Liver (tissue), 9 donors: Measurements from ENCODE around the gene SHANK2. TPM values are rescaled to one million over a fixed set of nuclear protein-coding genes. Genes with fewer than 3 reads are reported as not detected.

Experiments
- DNase-seq: peaks from one replicate; pipeline ENCODE4 v3.0.0-alpha.2; 2017; ENCODE audit warnings: low spot score
- H3K27ac ChIP-seq, 2 donors: one replicate each; pipeline ENCODE4 v1.7.0; 2013; ENCODE audit warnings: inconsistent platforms in 2 of 2, low read length in 2 of 2, control low read depth in 1 of 2, low read depth in 1 of 2, mild to moderate bottlenecking in 1 of 2
- H3K27me3 ChIP-seq, 4 donors: one replicate each; pipeline versions ENCODE4 v1.6.1 to v1.7.0; 2013; ENCODE audit warnings: low read length in 3 of 4, inconsistent platforms in 1 of 4, mild to moderate bottlenecking in 1 of 4, moderate library complexity in 1 of 4; ENCODE audit not compliant: control insufficient read depth in 4 of 4, insufficient read depth in 4 of 4
- H3K36me3 ChIP-seq, 4 donors: one replicate each; pipeline versions ENCODE4 v1.6.1 to v1.7.0; 2013; ENCODE audit warnings: low read length in 3 of 4, mild to moderate bottlenecking in 3 of 4, low read depth in 1 of 4, moderate library complexity in 1 of 4; ENCODE audit not compliant: control insufficient read depth in 4 of 4, insufficient read depth in 3 of 4
- H3K4me1 ChIP-seq, 4 donors: one replicate each; pipeline versions ENCODE4 v1.6.1 to v1.7.0; 2013; ENCODE audit warnings: low read length in 3 of 4, mild to moderate bottlenecking in 3 of 4, moderate library complexity in 1 of 4; ENCODE audit not compliant: control insufficient read depth in 4 of 4, insufficient read depth in 4 of 4
- H3K4me3 ChIP-seq, 3 donors: one replicate each; pipeline versions ENCODE4 v1.6.1 to v1.7.0; 2013; ENCODE audit warnings: low read length in 3 of 3, control low read depth in 1 of 3, low read depth in 1 of 3, mild to moderate bottlenecking in 1 of 3
- H3K9ac ChIP-seq, 2 donors: one replicate each; pipeline ENCODE4 v1.7.0; 2013; ENCODE audit warnings: low read length in 2 of 2, mild to moderate bottlenecking in 2 of 2, moderate library complexity in 2 of 2, control low read depth in 1 of 2, low read depth in 1 of 2
- H3K9me3 ChIP-seq, 4 donors: one replicate each; pipeline versions ENCODE4 v1.6.1 to v1.7.0; 2013; ENCODE audit warnings: low read length in 3 of 4; ENCODE audit not compliant: control insufficient read depth in 4 of 4
- EGR1 ChIP-seq, 2 donors: IDR thresholded peaks; 2 replicates each; pipeline ENCODE4 v1.6.1; 2016 to 2018; ENCODE audit warnings: antibody characterized with exemption in 2 of 2, low read depth in 2 of 2
- FOXA1 ChIP-seq: IDR thresholded peaks from 2 replicates; pipeline ENCODE4 v1.6.1; 2016; ENCODE audit warnings: antibody characterized with exemption
- FOXA2 ChIP-seq: IDR thresholded peaks from 2 replicates; pipeline ENCODE4 v1.6.1; 2016; ENCODE audit warnings: antibody characterized with exemption
- GABPA ChIP-seq, 2 donors: IDR thresholded peaks in 1 of 2; conservative IDR thresholded peaks in 1 of 2; 2 replicates each; pipeline ENCODE4 v1.6.1; 2016; ENCODE audit warnings: antibody characterized with exemption in 2 of 2, mild to moderate bottlenecking in 1 of 2, moderate library complexity in 1 of 2
- HNF4A ChIP-seq, 2 donors: conservative IDR thresholded peaks; 2 replicates each; pipeline ENCODE4 v1.6.1; 2016; ENCODE audit warnings: antibody characterized with exemption in 2 of 2, mild to moderate bottlenecking in 2 of 2
- HNF4G ChIP-seq: IDR thresholded peaks from 2 replicates; pipeline ENCODE4 v1.6.1; 2016; ENCODE audit warnings: antibody characterized with exemption
- JUND ChIP-seq, 2 donors: IDR thresholded peaks; 2 replicates each; pipeline ENCODE4 v1.6.1; 2016; ENCODE audit warnings: antibody characterized with exemption in 2 of 2
- NR2F2 ChIP-seq: IDR thresholded peaks from 2 replicates; pipeline ENCODE4 v1.6.1; 2016; ENCODE audit warnings: antibody characterized with exemption
- RAD21 ChIP-seq, 2 donors: IDR thresholded peaks; 2 replicates each; pipeline ENCODE4 v1.6.1; 2016; ENCODE audit warnings: antibody characterized with exemption in 2 of 2, mild to moderate bottlenecking in 2 of 2
- RXRA ChIP-seq, 2 donors: IDR thresholded peaks; 2 replicates each; pipeline ENCODE4 v1.6.1; 2017 to 2018; ENCODE audit warnings: antibody characterized with exemption in 2 of 2, mild to moderate bottlenecking in 1 of 2
- SP1 ChIP-seq: IDR thresholded peaks from 2 replicates; pipeline ENCODE4 v1.6.1; 2018; ENCODE audit warnings: antibody characterized with exemption, mild to moderate bottlenecking
- TAF1 ChIP-seq: conservative IDR thresholded peaks from 2 replicates; pipeline ENCODE4 v1.6.1; 2016; ENCODE audit warnings: antibody characterized with exemption, mild to moderate bottlenecking
- YY1 ChIP-seq: IDR thresholded peaks from 2 replicates; pipeline ENCODE4 v1.6.1; 2016; ENCODE audit warnings: antibody characterized with exemption, mild to moderate bottlenecking
- WGBS: extraction: QIAGEN DNeasy Blood & Tissue Kit; methylation state at CpG from one replicate; pipeline ENCODE4 v1.1.7; 2013; 5-methylcytosine and 5-hydroxymethylcytosine counted together
- polyA plus RNA-seq, 2 donors: library from polyadenylated mRNA; stranded (reverse) in 1 of 2; unstranded in 1 of 2; fragments of 200-250 nt in 1 of 2; fragments of >200 nt in 1 of 2; fragmentation: Nextera tagmentation in 1 of 2; extraction: Ambion mirVana in 1 of 2; gene quantifications; one replicate each; pipeline versions ENCODE4 v1.2.1 to v1.2.3, GENCODE V29; 2013 to 2015
- total RNA-seq, 2 donors: library from RNA; depleted of rRNA; stranded (reverse); fragments of >200 nt; gene quantifications; one replicate each; pipeline ENCODE4 v1.2.3, GENCODE V29; 2014
- TF ChIP-seq, protein P1 (sequence below): fragments of 150-350 bp; IDR thresholded peaks from 2 replicates; pipeline ENCODE4 v1.5.1; 2017; ENCODE audit warnings: improper control_type of control experiment, low read depth, low read length; ENCODE audit not compliant: missing input control
- TF ChIP-seq, protein P2 (sequence below): IDR thresholded peaks from 2 replicates; pipeline ENCODE4 v1.6.1; 2016; ENCODE audit warnings: antibody characterized with exemption
- TF ChIP-seq, protein P3 (sequence below): IDR thresholded peaks from 2 replicates; pipeline ENCODE4 v1.6.1; 2016; ENCODE audit warnings: antibody characterized with exemption
- TF ChIP-seq, protein P4 (sequence below): IDR thresholded peaks from 2 replicates; pipeline ENCODE4 v1.6.1; 2016; ENCODE audit warnings: antibody characterized with exemption, mild to moderate bottlenecking
- TF ChIP-seq, protein P5 (sequence below): IDR thresholded peaks from 2 replicates; pipeline ENCODE4 v1.6.1; 2016; ENCODE audit warnings: antibody characterized with exemption
- donor health status: healthy.
- donor health status: healthy.
- donor health status: healthy.
- donor health status: healthy.
- donor health status: healthy.

Gene SHANK2
- total and polyA plus RNA-seq, 4 donors: 5.4 to 36.4 (median 12.4) TPM

DNA sequence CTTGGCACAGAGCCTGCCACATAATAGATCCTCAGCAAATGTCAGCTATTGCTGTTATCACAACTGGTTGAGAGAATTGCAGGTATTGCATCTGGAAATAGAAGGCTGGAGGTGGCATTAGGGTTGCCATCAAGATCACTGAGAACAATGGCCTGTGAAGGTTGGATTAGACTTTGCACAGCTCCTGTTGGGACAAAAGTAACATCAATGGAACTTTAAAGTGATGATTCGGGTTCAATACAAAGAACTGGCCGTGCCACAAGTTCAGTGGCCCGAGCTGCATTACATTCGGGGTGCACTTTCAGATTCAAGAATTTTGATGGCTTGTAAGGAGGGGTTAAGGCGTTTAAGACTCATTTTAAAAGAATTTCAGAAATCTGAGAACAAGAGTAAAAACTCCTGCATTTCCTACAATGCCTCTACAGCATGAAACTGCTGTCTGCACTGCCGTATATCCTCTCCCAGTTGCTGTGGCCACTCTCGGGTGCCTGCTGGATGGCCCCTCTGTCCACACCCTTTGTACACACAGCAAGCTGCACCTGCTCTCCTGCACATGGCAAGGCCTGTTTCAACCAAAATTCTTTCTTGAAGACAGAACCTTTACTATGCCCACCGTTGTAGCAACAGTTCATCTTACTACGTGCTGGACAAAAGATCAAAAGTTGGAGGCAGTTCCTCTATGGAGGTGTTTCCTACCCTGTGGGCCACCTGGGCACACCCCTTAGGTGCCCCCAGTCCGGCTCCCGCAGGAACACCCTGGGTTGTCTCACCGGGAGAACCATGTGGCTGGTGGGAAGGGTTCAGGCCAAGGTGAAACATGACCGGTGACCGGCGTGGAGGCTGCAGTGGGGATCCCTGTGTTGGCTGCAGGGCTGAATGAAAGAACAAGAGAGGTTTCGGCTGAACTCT, 17.5 kb upstream of the SHANK2 start:
- TF ChIP-seq, protein P1, sequence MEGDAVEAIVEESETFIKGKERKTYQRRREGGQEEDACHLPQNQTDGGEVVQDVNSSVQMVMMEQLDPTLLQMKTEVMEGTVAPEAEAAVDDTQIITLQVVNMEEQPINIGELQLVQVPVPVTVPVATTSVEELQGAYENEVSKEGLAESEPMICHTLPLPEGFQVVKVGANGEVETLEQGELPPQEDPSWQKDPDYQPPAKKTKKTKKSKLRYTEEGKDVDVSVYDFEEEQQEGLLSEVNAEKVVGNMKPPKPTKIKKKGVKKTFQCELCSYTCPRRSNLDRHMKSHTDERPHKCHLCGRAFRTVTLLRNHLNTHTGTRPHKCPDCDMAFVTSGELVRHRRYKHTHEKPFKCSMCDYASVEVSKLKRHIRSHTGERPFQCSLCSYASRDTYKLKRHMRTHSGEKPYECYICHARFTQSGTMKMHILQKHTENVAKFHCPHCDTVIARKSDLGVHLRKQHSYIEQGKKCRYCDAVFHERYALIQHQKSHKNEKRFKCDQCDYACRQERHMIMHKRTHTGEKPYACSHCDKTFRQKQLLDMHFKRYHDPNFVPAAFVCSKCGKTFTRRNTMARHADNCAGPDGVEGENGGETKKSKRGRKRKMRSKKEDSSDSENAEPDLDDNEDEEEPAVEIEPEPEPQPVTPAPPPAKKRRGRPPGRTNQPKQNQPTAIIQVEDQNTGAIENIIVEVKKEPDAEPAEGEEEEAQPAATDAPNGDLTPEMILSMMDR: no peak
- no peak for TF ChIP-seq RXRA (IDR thresholded peaks at IDR 0.05)
- no peak for TF ChIP-seq YY1
- TF ChIP-seq SP1: no peak
- no peak for TF ChIP-seq FOXA1
- no peak for TF ChIP-seq RAD21 (IDR thresholded peaks at IDR 0.05)
- no peak for TF ChIP-seq HNF4G
- TF ChIP-seq TAF1: no peak
- no peak for TF ChIP-seq HNF4A (conservative IDR thresholded peaks at IDR 0.05)
- WGBS: 85% methylated on average over 16 of the region's 16 CpGs
- DNase-seq: no peak

DNA sequence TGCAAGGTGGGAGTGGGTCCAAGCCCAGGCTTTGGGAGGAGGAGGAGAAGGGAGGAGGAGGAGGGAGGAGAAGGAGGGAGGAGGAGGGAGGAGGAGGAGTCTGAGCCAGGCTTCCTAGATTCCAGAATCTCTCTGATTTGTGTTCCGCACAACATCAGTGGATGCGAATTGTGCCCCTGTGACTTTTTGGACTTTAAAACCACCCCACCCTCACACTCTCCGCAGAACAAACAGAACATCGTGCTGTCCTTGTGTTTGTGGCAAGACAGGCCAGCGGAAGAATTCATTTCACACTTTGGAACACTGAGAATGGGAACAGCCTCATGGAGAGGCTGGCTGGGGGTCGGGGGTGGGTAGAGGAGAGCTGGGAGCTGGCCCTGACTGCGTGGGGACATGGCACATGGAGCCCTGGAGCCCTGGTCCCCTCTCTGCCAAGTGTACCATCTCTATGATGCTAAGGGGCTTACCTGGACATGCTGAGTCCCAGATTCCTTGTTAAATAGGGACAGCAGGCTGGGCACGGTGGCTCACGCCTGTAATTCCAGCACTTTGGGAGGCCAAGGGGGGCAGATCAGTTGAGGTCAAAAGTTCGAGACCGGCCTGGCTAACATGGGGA, 16.4 kb upstream of the SHANK2 start:
- no peak overlapping the region for H3K27ac ChIP-seq
- 45% methylated on average over 11 of the region's 11 CpGs for WGBS
- DNase-seq: no peak
- no peaks in the 10 kb centered on the region for H3K27me3 ChIP-seq
- no peaks in the 10 kb centered on the region for H3K36me3 ChIP-seq
- TF ChIP-seq TAF1 (no peak), SP1 (peak; percentile 42), HNF4G (peak; percentile 11), FOXA1 (no peak), GABPA (IDR thresholded peaks at IDR 0.05 in 1 of 2, conservative IDR thresholded peaks at IDR 0.05 in 1 of 2) (no peak), RAD21 (IDR thresholded peaks at IDR 0.05) (no peak), EGR1 (IDR thresholded peaks at IDR 0.05; ENCODE audit: low read depth in 2 of 2) (no peak), RXRA (IDR thresholded peaks at IDR 0.05) (peak in 1 of 2 donors; percentile 53), HNF4A (conservative IDR thresholded peaks at IDR 0.05) (peak; percentile 67 to 83), YY1 (peak; percentile 33), NR2F2 (no peak), JUND (IDR thresholded peaks at IDR 0.05) (no peak), FOXA2 (no peak)
- TF ChIP-seq, protein P2, sequence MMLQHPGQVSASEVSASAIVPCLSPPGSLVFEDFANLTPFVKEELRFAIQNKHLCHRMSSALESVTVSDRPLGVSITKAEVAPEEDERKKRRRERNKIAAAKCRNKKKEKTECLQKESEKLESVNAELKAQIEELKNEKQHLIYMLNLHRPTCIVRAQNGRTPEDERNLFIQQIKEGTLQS: no peak
- TF ChIP-seq, protein P1: no peak
- TF ChIP-seq, protein P3, sequence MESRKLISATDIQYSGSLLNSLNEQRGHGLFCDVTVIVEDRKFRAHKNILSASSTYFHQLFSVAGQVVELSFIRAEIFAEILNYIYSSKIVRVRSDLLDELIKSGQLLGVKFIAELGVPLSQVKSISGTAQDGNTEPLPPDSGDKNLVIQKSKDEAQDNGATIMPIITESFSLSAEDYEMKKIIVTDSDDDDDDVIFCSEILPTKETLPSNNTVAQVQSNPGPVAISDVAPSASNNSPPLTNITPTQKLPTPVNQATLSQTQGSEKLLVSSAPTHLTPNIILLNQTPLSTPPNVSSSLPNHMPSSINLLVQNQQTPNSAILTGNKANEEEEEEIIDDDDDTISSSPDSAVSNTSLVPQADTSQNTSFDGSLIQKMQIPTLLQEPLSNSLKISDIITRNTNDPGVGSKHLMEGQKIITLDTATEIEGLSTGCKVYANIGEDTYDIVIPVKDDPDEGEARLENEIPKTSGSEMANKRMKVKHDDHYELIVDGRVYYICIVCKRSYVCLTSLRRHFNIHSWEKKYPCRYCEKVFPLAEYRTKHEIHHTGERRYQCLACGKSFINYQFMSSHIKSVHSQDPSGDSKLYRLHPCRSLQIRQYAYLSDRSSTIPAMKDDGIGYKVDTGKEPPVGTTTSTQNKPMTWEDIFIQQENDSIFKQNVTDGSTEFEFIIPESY: no peak
- TF ChIP-seq, protein P4, sequence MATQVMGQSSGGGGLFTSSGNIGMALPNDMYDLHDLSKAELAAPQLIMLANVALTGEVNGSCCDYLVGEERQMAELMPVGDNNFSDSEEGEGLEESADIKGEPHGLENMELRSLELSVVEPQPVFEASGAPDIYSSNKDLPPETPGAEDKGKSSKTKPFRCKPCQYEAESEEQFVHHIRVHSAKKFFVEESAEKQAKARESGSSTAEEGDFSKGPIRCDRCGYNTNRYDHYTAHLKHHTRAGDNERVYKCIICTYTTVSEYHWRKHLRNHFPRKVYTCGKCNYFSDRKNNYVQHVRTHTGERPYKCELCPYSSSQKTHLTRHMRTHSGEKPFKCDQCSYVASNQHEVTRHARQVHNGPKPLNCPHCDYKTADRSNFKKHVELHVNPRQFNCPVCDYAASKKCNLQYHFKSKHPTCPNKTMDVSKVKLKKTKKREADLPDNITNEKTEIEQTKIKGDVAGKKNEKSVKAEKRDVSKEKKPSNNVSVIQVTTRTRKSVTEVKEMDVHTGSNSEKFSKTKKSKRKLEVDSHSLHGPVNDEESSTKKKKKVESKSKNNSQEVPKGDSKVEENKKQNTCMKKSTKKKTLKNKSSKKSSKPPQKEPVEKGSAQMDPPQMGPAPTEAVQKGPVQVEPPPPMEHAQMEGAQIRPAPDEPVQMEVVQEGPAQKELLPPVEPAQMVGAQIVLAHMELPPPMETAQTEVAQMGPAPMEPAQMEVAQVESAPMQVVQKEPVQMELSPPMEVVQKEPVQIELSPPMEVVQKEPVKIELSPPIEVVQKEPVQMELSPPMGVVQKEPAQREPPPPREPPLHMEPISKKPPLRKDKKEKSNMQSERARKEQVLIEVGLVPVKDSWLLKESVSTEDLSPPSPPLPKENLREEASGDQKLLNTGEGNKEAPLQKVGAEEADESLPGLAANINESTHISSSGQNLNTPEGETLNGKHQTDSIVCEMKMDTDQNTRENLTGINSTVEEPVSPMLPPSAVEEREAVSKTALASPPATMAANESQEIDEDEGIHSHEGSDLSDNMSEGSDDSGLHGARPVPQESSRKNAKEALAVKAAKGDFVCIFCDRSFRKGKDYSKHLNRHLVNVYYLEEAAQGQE: no peak
- TF ChIP-seq, protein P5, sequence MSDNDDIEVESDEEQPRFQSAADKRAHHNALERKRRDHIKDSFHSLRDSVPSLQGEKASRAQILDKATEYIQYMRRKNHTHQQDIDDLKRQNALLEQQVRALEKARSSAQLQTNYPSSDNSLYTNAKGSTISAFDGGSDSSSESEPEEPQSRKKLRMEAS: peak; percentile 96
- peaks cover 2 to 11% (median 7%) of the 10 kb centered on the region in 4 donors for H3K4me1 ChIP-seq
- peaks cover 0 to 6% (median 4%) of the 10 kb centered on the region in 4 donors for H3K9me3 ChIP-seq
- no peak overlapping the region for H3K9ac ChIP-seq
- H3K4me3 ChIP-seq: no peak overlapping the region

More for the DNA sequence above, 17.5 kb upstream of the SHANK2 start:
- no peak overlapping the region for H3K4me3 ChIP-seq
- no peak overlapping the region for H3K9ac ChIP-seq
- H3K27ac ChIP-seq: no peak overlapping the region
- H3K4me1 ChIP-seq: peaks cover 2 to 11% (median 7%) of the 10 kb centered on the region in 4 donors
- no peaks in the 10 kb centered on the region for H3K27me3 ChIP-seq
- H3K9me3 ChIP-seq: peaks cover 3 to 6% (median 5%) of the 10 kb centered on the region in 4 donors
- H3K36me3 ChIP-seq: no peaks in the 10 kb centered on the region
